IMR-90 (cell line): ENCODE data around the gene DMAC2L. TPM values are rescaled to one million over a fixed set of nuclear protein-coding genes. Genes with fewer than 3 reads are reported as not detected.

Experiments
- ATAC-seq: fragments of 200-7000 bp; cut with Tn5 transposase; 2 replicates; pipeline ENCODE4 v1.9.1; 2020; ENCODE audit warnings: low read depth, mild to moderate bottlenecking, moderate library complexity
- BruUV-seq: library from RNA; stranded (reverse); fragments of 400-500 nt; replicated peaks from 2 replicates; lab custom pipeline; 2021; lab: Mats Ljungman, UMichigan
- CTCF ChIA-PET: fragments of 300-600 bp; formaldehyde crosslinking; extraction: SDS; loops from one replicate; lab custom pipeline; 2021; ENCODE audit warnings: antibody characterized with exemption; lab: Yijun Ruan, JAX
- POLR2A ChIA-PET: fragments of 300-600 bp; sonication (Branson Sonifier 250); formaldehyde crosslinking; loops from one replicate; lab custom pipeline; 2022; ENCODE audit warnings: antibody characterized with exemption; ENCODE audit not compliant: unreplicated experiment; lab: Charles Lee
- DNase-seq: peaks from one replicate; pipeline ENCODE4 v3.0.0; 2013
- H2AFZ ChIP-seq: replicated peaks from 2 replicates; pipeline ENCODE3; 2013; ENCODE audit warnings: low read length, mild to moderate bottlenecking; ENCODE audit not compliant: poor library complexity
- H2AK5ac ChIP-seq: 2 replicates; pipeline ENCODE4 v1.6.1; 2013; ENCODE audit warnings: low read depth, low read length, inconsistent platforms
- H2AK9ac ChIP-seq: replicated peaks from 2 replicates; pipeline ENCODE3; 2013; ENCODE audit warnings: mild to moderate bottlenecking, low read depth, low read length, moderate library complexity; ENCODE audit not compliant: poor library complexity
- H2BK120ac ChIP-seq: 2 replicates; pipeline ENCODE4 v1.6.1; 2013; ENCODE audit warnings: low read depth, low read length, inconsistent platforms
- H2BK15ac ChIP-seq: 3 replicates; pipeline ENCODE4 v1.6.1; 2013; ENCODE audit warnings: low read depth, low read length, inconsistent platforms
- H2BK20ac ChIP-seq: 2 replicates; pipeline ENCODE4 v1.6.1; 2013; ENCODE audit warnings: low read depth, mild to moderate bottlenecking, inconsistent platforms, low read length, moderate library complexity
- H2BK5ac ChIP-seq: 2 replicates; pipeline ENCODE4 v1.6.1; 2013; ENCODE audit warnings: mild to moderate bottlenecking, low read depth, low read length, inconsistent platforms; ENCODE audit not compliant: poor library complexity, severe bottlenecking
- H3K14ac ChIP-seq: replicated peaks from 2 replicates; pipeline ENCODE4 v1.6.1; 2013; ENCODE audit warnings: low read depth, low read length, inconsistent platforms
- H3K18ac ChIP-seq: 2 replicates; pipeline ENCODE4 v1.6.1; 2013; ENCODE audit warnings: low read depth, low read length, control low read depth
- H3K23ac ChIP-seq: 2 replicates; pipeline ENCODE4 v1.6.1; 2013; ENCODE audit warnings: low read depth, low read length, inconsistent platforms
- H3K27ac ChIP-seq: 2 replicates; pipeline ENCODE4 v1.5.1; 2013; ENCODE audit warnings: mild to moderate bottlenecking, control low read depth, low read length; ENCODE audit not compliant: insufficient read depth
- H3K27me3 ChIP-seq: 2 replicates; pipeline ENCODE4 v1.6.1; 2013; ENCODE audit warnings: low read length; ENCODE audit not compliant: control insufficient read depth, insufficient read depth
- H3K36me3 ChIP-seq: 2 replicates; pipeline ENCODE4 v1.6.1; 2013; ENCODE audit warnings: low read length, mixed read lengths; ENCODE audit not compliant: control insufficient read depth, insufficient read depth
- H3K4ac ChIP-seq: 2 replicates; pipeline ENCODE4 v1.6.1; 2013; ENCODE audit warnings: low read depth, low read length, inconsistent platforms
- H3K4me1 ChIP-seq: 2 replicates; pipeline ENCODE4 v1.6.1; 2013; ENCODE audit warnings: low read length, mixed read lengths; ENCODE audit not compliant: control insufficient read depth, insufficient read depth
- H3K4me2 ChIP-seq: 2 replicates; pipeline ENCODE4 v1.6.1; 2013; ENCODE audit warnings: low read depth, mild to moderate bottlenecking, control low read depth, low read length, moderate library complexity
- H3K4me3 ChIP-seq: 2 replicates; pipeline ENCODE4 v1.5.1; 2013; ENCODE audit warnings: low read depth, mild to moderate bottlenecking, control low read depth, low read length, moderate library complexity; ENCODE audit not compliant: insufficient read depth
- H3K56ac ChIP-seq: 2 replicates; pipeline ENCODE4 v1.6.1; 2013; ENCODE audit warnings: low read length, inconsistent platforms; ENCODE audit not compliant: insufficient read depth; ENCODE audit errors: extremely low read depth
- H3K79me1 ChIP-seq, 2 experiments: 2 replicates each; pipeline ENCODE4 v1.6.1; 2013; ENCODE audit warnings: low read length in 2 of 2, inconsistent platforms in 1 of 2, low read depth in 1 of 2
- H3K9ac ChIP-seq: 2 replicates; pipeline ENCODE4 v1.6.1; 2013; ENCODE audit warnings: low read depth, low read length, control low read depth
- H3K9me1 ChIP-seq: 2 replicates; pipeline ENCODE4 v1.6.1; 2013; ENCODE audit warnings: low read length, inconsistent platforms; ENCODE audit not compliant: insufficient read depth
- H3K9me3 ChIP-seq: 2 replicates; pipeline ENCODE4 v1.6.1; 2013; ENCODE audit warnings: low read length; ENCODE audit not compliant: control insufficient read depth, insufficient read depth
- H4K20me1 ChIP-seq: 2 replicates; pipeline ENCODE4 v1.6.1; 2013; ENCODE audit warnings: low read length, inconsistent platforms; ENCODE audit not compliant: insufficient read depth
- H4K5ac ChIP-seq: 2 replicates; pipeline ENCODE4 v1.6.1; 2013; ENCODE audit warnings: mild to moderate bottlenecking, low read depth, low read length, control low read depth
- H4K8ac ChIP-seq, 2 experiments: 2 replicates each; pipeline ENCODE4 v1.6.1; 2013; ENCODE audit warnings: low read depth in 2 of 2, low read length in 2 of 2, control low read depth in 1 of 2, inconsistent platforms in 1 of 2
- H4K91ac ChIP-seq: 2 replicates; pipeline ENCODE4 v1.6.1; 2013; ENCODE audit warnings: low read depth, low read length, inconsistent platforms; ENCODE audit not compliant: insufficient read depth
- BHLHE40 ChIP-seq: fragments of 150-350 bp; IDR thresholded peaks from 2 replicates; pipeline ENCODE4 v1.6.1; 2016; ENCODE audit warnings: mild to moderate bottlenecking, low read depth, low read length
- CEBPB ChIP-seq: IDR thresholded peaks from 2 replicates; pipeline ENCODE4 v1.6.1; 2012; ENCODE audit warnings: low read depth, low read length, improper control_type of control experiment
- MAFK ChIP-seq: IDR thresholded peaks from 2 replicates; pipeline ENCODE4 v1.6.1; 2012; ENCODE audit warnings: low read depth, low read length, improper control_type of control experiment
- MAZ ChIP-seq: IDR thresholded peaks from 2 replicates; pipeline ENCODE4 v1.6.1; 2012; ENCODE audit warnings: low read depth, mild to moderate bottlenecking, low read length, improper control_type of control experiment, moderate library complexity, borderline replicate concordance
- POLR2A ChIP-seq: IDR thresholded peaks from 2 replicates; pipeline ENCODE4 v1.6.1; 2012; ENCODE audit warnings: mild to moderate bottlenecking, low read depth, low read length
- RAD21 ChIP-seq: IDR thresholded peaks from 2 replicates; pipeline ENCODE4 v1.6.1; 2012; ENCODE audit warnings: low read length, improper control_type of control experiment
- RCOR1 ChIP-seq: IDR thresholded peaks from 2 replicates; pipeline ENCODE4 v1.6.1; 2012; ENCODE audit warnings: mild to moderate bottlenecking, low read length, improper control_type of control experiment; ENCODE audit not compliant: insufficient replicate concordance
- RFX5 ChIP-seq: IDR thresholded peaks from 2 replicates; pipeline ENCODE4 v1.8.0; 2012; ENCODE audit warnings: low read depth, mild to moderate bottlenecking, low read length, moderate library complexity
- WGBS, 2 experiments: methylation state at CpG; one replicate each; pipeline versions ENCODE4 v1.1.5 to v1.1.7; 2013; ENCODE audit warnings: missing lambda C conversion rate in 2 of 2; ENCODE audit not compliant: insufficient read length in 1 of 2; ENCODE audit errors: extremely low coverage in 2 of 2; 5-methylcytosine and 5-hydroxymethylcytosine counted together
- dilution Hi-C: fragments of 300-500 bp; cut with HindIII; formaldehyde crosslinking; loops from one replicate; pipeline ENCODE4 v1.14.3; 2018; ENCODE audit warnings: low sequenced_read_pairs; ENCODE audit not compliant: unreplicated experiment
- in situ Hi-C: fragments of 300-500 bp; cut with MboI; formaldehyde crosslinking; loops from 3 replicates; pipeline ENCODE4 v1.14.3; 2019; ENCODE audit warnings: low sequenced_read_pairs, inconsistent platforms, mixed read lengths
- intact Hi-C: fragments of 100-400 bp; cut with micrococcal nuclease; formaldehyde crosslinking; loops from 2 replicates; pipeline ENCODE4 v1.10.0; 2022
- polyA plus RNA-seq, 3 experiments: library from polyadenylated mRNA; depleted of rRNA; stranded (reverse); fragments of >200 nt; gene quantifications; 2 replicates each; pipeline ENCODE4 v1.2.3, GENCODE V29; 2012; ENCODE audit warnings: low replicate concordance in 1 of 3
- total RNA-seq: library from RNA; depleted of rRNA; stranded (reverse); fragments of >200 nt; gene quantifications from 2 replicates; pipeline ENCODE4 v1.2.3, GENCODE V29; 2012
- TF ChIP-seq, protein P1 (sequence below): fragments of 150-350 bp; IDR thresholded peaks from 2 replicates; pipeline ENCODE4 v1.6.1; 2016; ENCODE audit warnings: low read depth, mild to moderate bottlenecking, low read length, moderate library complexity, borderline replicate concordance
- TF ChIP-seq, protein P2 (sequence below): fragments of 150-350 bp; IDR thresholded peaks from 2 replicates; pipeline ENCODE4 v1.6.1; 2017; ENCODE audit warnings: mild to moderate bottlenecking, antibody characterized with exemption, low read length, low read depth
- TF ChIP-seq, protein P3 (sequence below): conservative IDR thresholded peaks from 2 replicates; pipeline ENCODE4 v1.5.1; 2012; ENCODE audit warnings: mild to moderate bottlenecking, low read depth, low read length, improper control_type of control experiment

The DMAC2L gene
- total and polyA plus RNA-seq, 2 of the 4 experiments (the other 2 are of a cell fraction) = 5.0 to 6.1 TPM

DNA sequence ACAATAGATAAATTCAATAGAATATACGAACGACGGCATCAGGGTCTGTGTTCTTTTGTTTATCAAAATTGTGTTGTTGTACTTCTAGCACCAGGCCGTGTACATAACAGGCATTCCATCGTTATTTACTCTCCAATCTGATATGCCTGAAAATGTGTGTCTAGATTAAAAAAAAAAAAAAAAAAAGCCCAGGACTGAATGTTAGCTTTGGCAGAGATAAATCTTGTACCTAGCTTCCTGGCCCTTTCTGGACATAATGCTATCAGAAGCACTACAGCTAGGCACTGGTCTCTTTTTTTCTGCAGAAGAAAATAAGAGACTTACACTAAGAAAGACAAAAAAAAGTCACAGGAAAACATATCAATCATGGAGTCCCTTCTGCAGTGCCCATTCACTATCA, 47.5 kb downstream of the DMAC2L start:
- Histone ChIP-seq H3K36me3 (0 out of 2 replicates have a peak, but pooled peaks cover 3% of the 10 kb centered on the region), H2AK9ac (no peak overlapping the region), H3K4me3 (no peak overlapping the region), H3K18ac (no peak overlapping the region), H2AFZ (no peak overlapping the region), H4K5ac (no peak overlapping the region), H3K4me1 (peaks cover 5% of the 10 kb centered on the region), H3K9me1 (peaks cover 5% of the 10 kb centered on the region; the same call in 1 of the 2 replicates), H2BK120ac (no peak overlapping the region), H3K27ac (no peak overlapping the region), H2AK5ac (no peak overlapping the region), H3K14ac (no peak overlapping the region), H4K91ac (no peak overlapping the region), H3K9me3 (no peaks in the 10 kb centered on the region), H4K8ac (no peak overlapping the region), H3K4me2 (no peak overlapping the region), H3K79me1 (no peaks in the 10 kb centered on the region), H3K4ac (no peak overlapping the region), H2BK15ac (no peak overlapping the region), H3K56ac (no peak overlapping the region), H2BK20ac (no peak overlapping the region), H3K23ac (no peak overlapping the region), H4K20me1 (no peaks in the 10 kb centered on the region), H3K9ac (no peak overlapping the region), H3K27me3 (no peaks in the 10 kb centered on the region), H2BK5ac (no peak overlapping the region)
- intact Hi-C loops (no loop called here), in situ Hi-C loops (no loop called here), dilution Hi-C loops (no loop called here)
- no TSS peak for BruUV-seq
- CTCF ChIA-PET = interaction anchor here (1.0 kb wide), 1 partner anchor 35 kb away, joined by 4 read pairs; no protein-coding TSS in a partner anchor
- no peak for ATAC-seq
- no CpG with 5 or more reads among the region's 5 CpGs for WGBS, 2 experiments
- POLR2A ChIA-PET = no interaction called here
- no peak for DNase-seq
- no peak for TF ChIP-seq BHLHE40
- TF ChIP-seq MAZ = no peak
- TF ChIP-seq, protein P1, sequence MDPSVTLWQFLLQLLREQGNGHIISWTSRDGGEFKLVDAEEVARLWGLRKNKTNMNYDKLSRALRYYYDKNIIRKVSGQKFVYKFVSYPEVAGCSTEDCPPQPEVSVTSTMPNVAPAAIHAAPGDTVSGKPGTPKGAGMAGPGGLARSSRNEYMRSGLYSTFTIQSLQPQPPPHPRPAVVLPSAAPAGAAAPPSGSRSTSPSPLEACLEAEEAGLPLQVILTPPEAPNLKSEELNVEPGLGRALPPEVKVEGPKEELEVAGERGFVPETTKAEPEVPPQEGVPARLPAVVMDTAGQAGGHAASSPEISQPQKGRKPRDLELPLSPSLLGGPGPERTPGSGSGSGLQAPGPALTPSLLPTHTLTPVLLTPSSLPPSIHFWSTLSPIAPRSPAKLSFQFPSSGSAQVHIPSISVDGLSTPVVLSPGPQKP = no peak
- TF ChIP-seq RFX5 = no peak
- TF ChIP-seq MAFK = no peak
- no peak for TF ChIP-seq CEBPB
- no peak for TF ChIP-seq RAD21
- TF ChIP-seq, protein P2, sequence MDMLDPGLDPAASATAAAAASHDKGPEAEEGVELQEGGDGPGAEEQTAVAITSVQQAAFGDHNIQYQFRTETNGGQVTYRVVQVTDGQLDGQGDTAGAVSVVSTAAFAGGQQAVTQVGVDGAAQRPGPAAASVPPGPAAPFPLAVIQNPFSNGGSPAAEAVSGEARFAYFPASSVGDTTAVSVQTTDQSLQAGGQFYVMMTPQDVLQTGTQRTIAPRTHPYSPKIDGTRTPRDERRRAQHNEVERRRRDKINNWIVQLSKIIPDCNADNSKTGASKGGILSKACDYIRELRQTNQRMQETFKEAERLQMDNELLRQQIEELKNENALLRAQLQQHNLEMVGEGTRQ = no peak
- TF ChIP-seq, protein P3, sequence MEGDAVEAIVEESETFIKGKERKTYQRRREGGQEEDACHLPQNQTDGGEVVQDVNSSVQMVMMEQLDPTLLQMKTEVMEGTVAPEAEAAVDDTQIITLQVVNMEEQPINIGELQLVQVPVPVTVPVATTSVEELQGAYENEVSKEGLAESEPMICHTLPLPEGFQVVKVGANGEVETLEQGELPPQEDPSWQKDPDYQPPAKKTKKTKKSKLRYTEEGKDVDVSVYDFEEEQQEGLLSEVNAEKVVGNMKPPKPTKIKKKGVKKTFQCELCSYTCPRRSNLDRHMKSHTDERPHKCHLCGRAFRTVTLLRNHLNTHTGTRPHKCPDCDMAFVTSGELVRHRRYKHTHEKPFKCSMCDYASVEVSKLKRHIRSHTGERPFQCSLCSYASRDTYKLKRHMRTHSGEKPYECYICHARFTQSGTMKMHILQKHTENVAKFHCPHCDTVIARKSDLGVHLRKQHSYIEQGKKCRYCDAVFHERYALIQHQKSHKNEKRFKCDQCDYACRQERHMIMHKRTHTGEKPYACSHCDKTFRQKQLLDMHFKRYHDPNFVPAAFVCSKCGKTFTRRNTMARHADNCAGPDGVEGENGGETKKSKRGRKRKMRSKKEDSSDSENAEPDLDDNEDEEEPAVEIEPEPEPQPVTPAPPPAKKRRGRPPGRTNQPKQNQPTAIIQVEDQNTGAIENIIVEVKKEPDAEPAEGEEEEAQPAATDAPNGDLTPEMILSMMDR = no peak
- no peak for TF ChIP-seq POLR2A
- TF ChIP-seq RCOR1 = no peak
